GM23248 (cell line): ENCODE results near the gene PDCD2. TPM values are rescaled to one million over a fixed set of nuclear protein-coding genes. Genes with fewer than 3 reads are reported as not detected.

Source experiments
- DNase-seq: peaks from one replicate; pipeline ENCODE4 v3.0.0-alpha.2; 2015
- H2AFZ ChIP-seq: fragments of 200-600 bp; sonication (generic); 2 replicates; pipeline ENCODE4 v1.6.1; 2016; ENCODE audit warnings: antibody characterized with exemption
- H3F3A ChIP-seq: fragments of 200-600 bp; sonication (generic); 2 replicates; pipeline ENCODE4 v1.6.1; 2016; ENCODE audit warnings: mild to moderate bottlenecking, antibody characterized with exemption, mixed run types; ENCODE audit not compliant: insufficient read depth
- H3K27ac ChIP-seq: fragments of 200-600 bp; sonication (generic); 2 replicates; pipeline ENCODE4 v1.5.1; 2016; ENCODE audit warnings: mild to moderate bottlenecking
- H3K27me3 ChIP-seq: fragments of 200-600 bp; sonication (generic); replicated peaks from 2 replicates; pipeline ENCODE4 v1.6.1; 2016; ENCODE audit warnings: mild to moderate bottlenecking; ENCODE audit not compliant: insufficient read depth
- H3K36me3 ChIP-seq: fragments of 200-600 bp; sonication (generic); 2 replicates; pipeline ENCODE4 v1.6.1; 2016; ENCODE audit warnings: low read depth, mild to moderate bottlenecking
- H3K4me1 ChIP-seq: fragments of 200-600 bp; sonication (generic); 2 replicates; pipeline ENCODE4 v1.6.1; 2016; ENCODE audit warnings: mild to moderate bottlenecking; ENCODE audit not compliant: insufficient read depth
- H3K4me2 ChIP-seq: fragments of 200-600 bp; sonication (generic); one replicate; pipeline ENCODE4 v1.6.1; 2016; ENCODE audit warnings: mild to moderate bottlenecking; ENCODE audit not compliant: unreplicated experiment
- H3K4me3 ChIP-seq: fragments of 200-600 bp; sonication (generic); 2 replicates; pipeline ENCODE4 v1.5.1; 2016; ENCODE audit warnings: mild to moderate bottlenecking
- H3K79me2 ChIP-seq: fragments of 200-600 bp; sonication (generic); 2 replicates; pipeline ENCODE4 v1.6.1; 2016; ENCODE audit warnings: mild to moderate bottlenecking; ENCODE audit not compliant: insufficient read depth
- H3K9ac ChIP-seq: fragments of 200-600 bp; sonication (generic); 2 replicates; pipeline ENCODE4 v1.6.1; 2016; ENCODE audit warnings: mild to moderate bottlenecking
- H3K9me2 ChIP-seq: fragments of 200-600 bp; sonication (generic); 2 replicates; pipeline ENCODE4 v1.6.1; 2016; ENCODE audit warnings: mixed run types, mild to moderate bottlenecking, moderate library complexity; ENCODE audit not compliant: insufficient read depth
- H3K9me3 ChIP-seq: fragments of 200-600 bp; sonication (generic); one replicate; pipeline ENCODE4 v1.6.1; 2017; ENCODE audit warnings: low read depth
- H4K20me1 ChIP-seq: fragments of 200-600 bp; sonication (generic); 2 replicates; pipeline ENCODE4 v1.6.0; 2016; ENCODE audit not compliant: insufficient read depth
- EZH2 ChIP-seq: fragments of 200-600 bp; sonication (generic); IDR thresholded peaks from 2 replicates; pipeline ENCODE4 v1.6.1; 2018; ENCODE audit warnings: antibody characterized with exemption, mild to moderate bottlenecking; ENCODE audit not compliant: insufficient read depth, poor library complexity, severe bottlenecking
- EZH2phosphoT487 ChIP-seq: fragments of 200-600 bp; sonication (generic); IDR thresholded peaks from 2 replicates; pipeline ENCODE4 v1.6.1; 2018; ENCODE audit warnings: antibody characterized with exemption, moderate library complexity, mild to moderate bottlenecking, low read depth; ENCODE audit not compliant: insufficient read depth
- WGBS, 2 experiments: methylation state at CpG; one replicate each; pipeline ENCODE4 v1.1.6; 2015 to 2017; ENCODE audit warnings: low lambda C conversion rate in 2 of 2, low coverage in 1 of 2; ENCODE audit errors: missing lambda C conversion rate in 2 of 2; 5-methylcytosine and 5-hydroxymethylcytosine counted together
- in situ Hi-C: fragments of 300-500 bp; cut with MboI; formaldehyde crosslinking; loops from 2 replicates; pipeline ENCODE4 v1.15.0; 2020
- polyA plus RNA-seq: library from polyadenylated mRNA; unstranded; fragments of >200 nt; fragmentation: Nextera tagmentation; extraction: Ambion mirVana; gene quantifications from 2 replicates; pipeline ENCODE4 v1.2.1, GENCODE V29; 2016
- total RNA-seq: library from RNA; depleted of rRNA; stranded (reverse); fragments of >200 nt; shearing (Covaris generic); gene quantifications from 2 replicates; pipeline ENCODE4 v1.2.3, GENCODE V29; 2014; rRNA removed

Gene PDCD2
- total and polyA plus RNA-seq, 2 experiments from 2014 or later: 78.0 to 87.7 TPM

DNA sequence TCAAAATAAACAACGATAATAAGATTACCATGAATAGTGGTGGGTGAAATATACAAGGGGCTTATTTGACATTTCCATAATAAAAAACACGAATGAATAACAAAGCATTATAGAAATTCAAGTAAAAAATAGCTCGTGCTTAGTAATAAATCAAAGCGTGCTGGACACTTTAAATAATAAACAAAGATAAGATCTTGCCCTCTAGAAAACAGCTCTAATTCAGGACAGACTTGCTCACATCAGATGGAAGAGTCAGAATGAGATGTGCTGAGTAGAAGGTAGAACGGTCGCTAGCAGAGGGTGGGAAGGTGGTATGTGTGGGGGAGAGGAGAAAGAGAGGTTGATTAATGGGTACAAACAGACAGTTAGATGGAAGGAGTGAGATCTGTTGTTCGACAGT is 58.6 kb downstream of the PDCD2 start:
- in situ Hi-C loops: loop anchor here (5.0 to 10.0 kb wide), 2 partner anchors 693 to 731 kb away; no protein-coding TSS in a partner anchor
- no peak overlapping the region for H3K4me2 ChIP-seq
- H3K27ac ChIP-seq: no peak overlapping the region
- H3K9me2 ChIP-seq: no peaks in the 10 kb centered on the region
- H3F3A ChIP-seq: peaks cover 8% of the 10 kb centered on the region; the same call in 1 of the 2 replicates
- DNase-seq: no peak
- H3K27me3 ChIP-seq: no peaks in the 10 kb centered on the region
- WGBS, 2 experiments: 73 to 74% methylated on average over 7 of the region's 7 CpGs
- peaks cover 3% of the 10 kb centered on the region; the same call in 1 of the 2 replicates for H3K4me1 ChIP-seq
- no peaks in the 10 kb centered on the region for H3K36me3 ChIP-seq
- no peak overlapping the region for H3K9ac ChIP-seq
- no peaks in the 10 kb centered on the region for H3K9me3 ChIP-seq
- TF ChIP-seq EZH2phosphoT487 (no peak), EZH2 (no peak)
- H3K4me3 ChIP-seq: no peak overlapping the region
- H3K79me2 ChIP-seq: no peaks in the 10 kb centered on the region
- no peak overlapping the region for H2AFZ ChIP-seq
- H4K20me1 ChIP-seq: no peaks in the 10 kb centered on the region

Other genes with a start within 250 kb of the PDCD2 start
- gene PSMB1, start 31.3 kb downstream of the PDCD2 start, total RNA-seq: 247 and 261 TPM in 2 replicates
- gene PSMB1, start 31.3 kb downstream of the PDCD2 start, polyA plus RNA-seq: 410 and 411 TPM in 2 replicates
- 12.0 and 13.4 TPM in 2 replicates for gene TBP, start 30.3 kb downstream of the PDCD2 start, total RNA-seq
- 22.2 and 24.6 TPM in 2 replicates for gene TBP, start 30.3 kb downstream of the PDCD2 start, polyA plus RNA-seq